ENCODE data around the gene KMT2D.

The KMT2D gene

GRCh38 chr12:49034286-49034622 is 26.3 kb downstream of the KMT2D start:
- no peak for DNase-seq (ENCODE audit: low spot score)

GRCh38 chr12:49033611-49034285 is 26.8 kb downstream of the KMT2D start:
- DNase-seq (ENCODE audit: low spot score): no peak

- DNase-seq (ENCODE audit: low spot score): no peak
Measured at GRCh38 chr12:49032679-49033447, 27.7 kb downstream of the KMT2D start.

GRCh38 chr12:49032276-49032675 is 28.3 kb downstream of the KMT2D start:
- no peak for DNase-seq (ENCODE audit: low spot score)

- DNase-seq (ENCODE audit: low spot score): no peak
Measured at GRCh38 chr12:49031573-49032161, 28.9 kb downstream of the KMT2D start.

- no peak for DNase-seq (ENCODE audit: low spot score)
Measured at GRCh38 chr12:49030714-49031572, 29.7 kb downstream of the KMT2D start.

GRCh38 chr12:49030119-49030518 is 30.5 kb downstream of the KMT2D start:
- no peak for DNase-seq (ENCODE audit: low spot score)

GRCh38 chr12:49028666-49029275 is 31.8 kb downstream of the KMT2D start:
- no peak for DNase-seq (ENCODE audit: low spot score)

GRCh38 chr12:49027846-49028555 is 32.6 kb downstream of the KMT2D start:
- no peak for DNase-seq (ENCODE audit: low spot score)

GRCh38 chr12:49026678-49027480 is 33.7 kb downstream of the KMT2D start:
- no peak for DNase-seq (ENCODE audit: low spot score)

- DNase-seq (ENCODE audit: low spot score): no peak
Measured at GRCh38 chr12:49026101-49026500, 34.5 kb downstream of the KMT2D start.

GRCh38 chr12:49025463-49025862 is 35.1 kb downstream of the KMT2D start:
- DNase-seq (ENCODE audit: low spot score): no peak

GRCh38 chr12:49024543-49024942 is 36.1 kb downstream of the KMT2D start:
- DNase-seq (ENCODE audit: low spot score): no peak

GRCh38 chr12:49023812-49024211 is 36.8 kb downstream of the KMT2D start:
- DNase-seq (ENCODE audit: low spot score): no peak

- no peak for DNase-seq (ENCODE audit: low spot score)
Measured at GRCh38 chr12:49022558-49023178, 37.9 kb downstream of the KMT2D start.

- DNase-seq (ENCODE audit: low spot score): no peak
Measured at GRCh38 chr12:49021292-49021915, 39.2 kb downstream of the KMT2D start.

GRCh38 chr12:49020441-49020840 is 40.2 kb downstream of the KMT2D start:
- DNase-seq (ENCODE audit: low spot score): no peak

GRCh38 chr12:49019443-49020324 is 40.9 kb downstream of the KMT2D start:
- peak; percentile 85 for DNase-seq (ENCODE audit: low spot score)

GRCh38 chr12:49019120-49019430 is 41.5 kb downstream of the KMT2D start:
- DNase-seq (ENCODE audit: low spot score): no peak
